ENCODE measurements around the gene NRBF2.

DNA sequence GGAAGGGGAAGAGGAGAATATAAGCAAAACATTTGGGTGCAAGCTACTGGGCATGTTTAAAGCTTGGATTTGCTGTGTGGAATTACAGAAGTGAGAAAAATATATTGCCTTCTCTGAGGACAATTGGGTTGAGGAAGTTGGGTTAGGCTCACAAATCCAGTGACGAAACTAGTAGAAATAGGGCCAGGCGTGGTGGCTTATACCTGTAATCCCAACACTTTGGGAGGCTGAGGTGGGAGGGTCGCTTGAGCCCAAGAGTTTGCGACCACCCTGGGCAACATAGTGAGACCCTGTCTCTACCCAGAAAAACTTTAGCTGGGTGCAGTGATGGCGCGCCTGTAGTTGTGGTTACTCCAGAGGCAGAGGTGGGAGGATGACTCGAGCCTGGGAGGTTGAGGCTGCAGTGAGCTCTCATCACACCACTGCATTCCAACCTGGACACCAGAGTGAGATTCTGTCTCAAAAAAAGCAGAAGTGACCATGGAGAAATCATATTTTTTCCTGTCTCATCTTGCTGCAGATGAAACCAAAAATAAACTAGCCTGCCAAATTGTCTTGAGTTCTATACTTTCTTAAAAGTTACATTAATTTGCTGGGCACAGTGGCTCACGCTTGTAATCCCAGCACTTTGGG, 22.4 kb downstream of the NRBF2 start:
- TF ChIP-seq E2F6 (IDR thresholded peaks at IDR 0.05; ENCODE audit: borderline replicate concordance in 1 of 2, extremely low read depth in 1 of 2, insufficient read depth in 1 of 2, insufficient read length in 1 of 2, low read depth in 1 of 2, low read length in 1 of 2, poor library complexity in 1 of 2, severe bottlenecking in 1 of 2) (no peak), MXI1 (IDR thresholded peaks at IDR 0.05; ENCODE audit: low read depth, low read length) (no peak), JUN (IDR thresholded peaks at IDR 0.05; ENCODE audit: borderline replicate concordance, low read depth, low read length) (no peak), JUN (CRISPR knock-in tag; IDR thresholded peaks at IDR 0.05; ENCODE audit: borderline replicate concordance) (no peak), SP1 (CRISPR knock-in tag; IDR thresholded peaks at IDR 0.05) (no peak), KAT7 (CRISPR knock-in tag; IDR thresholded peaks at IDR 0.05; ENCODE audit: borderline replicate concordance) (no peak), HNRNPUL1 (IDR thresholded peaks at IDR 0.05; ENCODE audit: low read length) (no peak), RAD21 (CRISPR knock-in tag; conservative IDR thresholded peaks at IDR 0.05 in 1 of 2, IDR thresholded peaks at IDR 0.05 in 1 of 2) (no peak), ZNF668 (CRISPR knock-in tag; IDR thresholded peaks at IDR 0.05) (no peak), ZBTB1 (CRISPR knock-in tag; IDR thresholded peaks at IDR 0.05; ENCODE audit: borderline replicate concordance, low read depth) (no peak), ETV5 (CRISPR knock-in tag; IDR thresholded peaks at IDR 0.05; ENCODE audit: low read depth) (no peak)
- TF ChIP-seq, protein P1, sequence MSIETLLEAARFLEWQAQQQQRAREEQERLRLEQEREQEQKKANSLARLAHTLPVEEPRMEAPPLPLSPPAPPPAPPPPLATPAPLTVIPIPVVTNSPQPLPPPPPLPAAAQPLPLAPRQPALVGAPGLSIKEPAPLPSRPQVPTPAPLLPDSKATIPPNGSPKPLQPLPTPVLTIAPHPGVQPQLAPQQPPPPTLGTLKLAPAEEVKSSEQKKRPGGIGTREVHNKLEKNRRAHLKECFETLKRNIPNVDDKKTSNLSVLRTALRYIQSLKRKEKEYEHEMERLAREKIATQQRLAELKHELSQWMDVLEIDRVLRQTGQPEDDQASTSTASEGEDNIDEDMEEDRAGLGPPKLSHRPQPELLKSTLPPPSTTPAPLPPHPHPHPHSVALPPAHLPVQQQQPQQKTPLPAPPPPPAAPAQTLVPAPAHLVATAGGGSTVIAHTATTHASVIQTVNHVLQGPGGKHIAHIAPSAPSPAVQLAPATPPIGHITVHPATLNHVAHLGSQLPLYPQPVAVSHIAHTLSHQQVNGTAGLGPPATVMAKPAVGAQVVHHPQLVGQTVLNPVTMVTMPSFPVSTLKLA (conservative IDR thresholded peaks at IDR 0.05): no peak
- TF ChIP-seq, protein P2, sequence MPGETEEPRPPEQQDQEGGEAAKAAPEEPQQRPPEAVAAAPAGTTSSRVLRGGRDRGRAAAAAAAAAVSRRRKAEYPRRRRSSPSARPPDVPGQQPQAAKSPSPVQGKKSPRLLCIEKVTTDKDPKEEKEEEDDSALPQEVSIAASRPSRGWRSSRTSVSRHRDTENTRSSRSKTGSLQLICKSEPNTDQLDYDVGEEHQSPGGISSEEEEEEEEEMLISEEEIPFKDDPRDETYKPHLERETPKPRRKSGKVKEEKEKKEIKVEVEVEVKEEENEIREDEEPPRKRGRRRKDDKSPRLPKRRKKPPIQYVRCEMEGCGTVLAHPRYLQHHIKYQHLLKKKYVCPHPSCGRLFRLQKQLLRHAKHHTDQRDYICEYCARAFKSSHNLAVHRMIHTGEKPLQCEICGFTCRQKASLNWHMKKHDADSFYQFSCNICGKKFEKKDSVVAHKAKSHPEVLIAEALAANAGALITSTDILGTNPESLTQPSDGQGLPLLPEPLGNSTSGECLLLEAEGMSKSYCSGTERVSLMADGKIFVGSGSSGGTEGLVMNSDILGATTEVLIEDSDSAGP (CRISPR knock-in tag; IDR thresholded peaks at IDR 0.05): no peak
